Measurements from ENCODE around the gene KCNJ11.

The KCNJ11 gene

GRCh38 chr11:17403980-17404759 lies 15.7 kb upstream of the KCNJ11 start:
- Histone ChIP-seq H3K9me3 (no peaks in the 10 kb centered on the region), H3K36me3 (no peaks in the 10 kb centered on the region), H3K27ac (no peak overlapping the region), H3K4me3 (ENCODE audit: low read depth in 1 of 2, low read length in 1 of 2) (no peak overlapping the region), H3K27me3 (no peaks in the 10 kb centered on the region), H3K4me1 (ENCODE audit: control insufficient read depth in 1 of 2, insufficient read depth in 1 of 2, low read depth in 1 of 2, low read length in 1 of 2) (no peaks in the 10 kb centered on the region)
- TF ChIP-seq CTCF (IDR thresholded peaks at IDR 0.05): no peak

GRCh38 chr11:17402486-17402885 lies 14.0 kb upstream of the KCNJ11 start:
- Histone ChIP-seq H3K27me3 (no peaks in the 10 kb centered on the region), H3K4me3 (ENCODE audit: low read depth in 1 of 2, low read length in 1 of 2) (no peak overlapping the region), H3K27ac (no peak overlapping the region), H3K36me3 (no peaks in the 10 kb centered on the region), H3K9me3 (no peaks in the 10 kb centered on the region), H3K4me1 (ENCODE audit: control insufficient read depth in 1 of 2, insufficient read depth in 1 of 2, low read depth in 1 of 2, low read length in 1 of 2) (no peaks in the 10 kb centered on the region)
- TF ChIP-seq CTCF (IDR thresholded peaks at IDR 0.05): no peak

GRCh38 chr11:17401841-17402240 lies 13.4 kb upstream of the KCNJ11 start:
- H3K4me1 ChIP-seq (ENCODE audit: control insufficient read depth in 1 of 2, insufficient read depth in 1 of 2, low read depth in 1 of 2, low read length in 1 of 2): no peaks in the 10 kb centered on the region
- no peak overlapping the region for H3K4me3 ChIP-seq (ENCODE audit: low read depth in 1 of 2, low read length in 1 of 2)
- H3K9me3 ChIP-seq: no peaks in the 10 kb centered on the region
- TF ChIP-seq CTCF (IDR thresholded peaks at IDR 0.05): no peak
- no peak overlapping the region for H3K27ac ChIP-seq
- no peaks in the 10 kb centered on the region for H3K27me3 ChIP-seq
- no peaks in the 10 kb centered on the region for H3K36me3 ChIP-seq

GRCh38 chr11:17401316-17401715 lies 12.9 kb upstream of the KCNJ11 start:
- Histone ChIP-seq H3K27ac (no peak overlapping the region), H3K9me3 (no peaks in the 10 kb centered on the region), H3K27me3 (no peaks in the 10 kb centered on the region), H3K4me1 (ENCODE audit: control insufficient read depth in 1 of 2, insufficient read depth in 1 of 2, low read depth in 1 of 2, low read length in 1 of 2) (no peaks in the 10 kb centered on the region), H3K36me3 (no peaks in the 10 kb centered on the region), H3K4me3 (ENCODE audit: low read depth in 1 of 2, low read length in 1 of 2) (no peak overlapping the region)
- TF ChIP-seq CTCF (IDR thresholded peaks at IDR 0.05): no peak

GRCh38 chr11:17400048-17400775 lies 11.8 kb upstream of the KCNJ11 start:
- Histone ChIP-seq H3K4me3 (ENCODE audit: low read depth in 1 of 2, low read length in 1 of 2) (no peak overlapping the region), H3K27ac (no peak overlapping the region), H3K4me1 (ENCODE audit: control insufficient read depth in 1 of 2, insufficient read depth in 1 of 2, low read depth in 1 of 2, low read length in 1 of 2) (no peaks in the 10 kb centered on the region), H3K9me3 (no peaks in the 10 kb centered on the region), H3K27me3 (no peaks in the 10 kb centered on the region), H3K36me3 (no peaks in the 10 kb centered on the region)
- TF ChIP-seq CTCF (IDR thresholded peaks at IDR 0.05): no peak

Measured in neutrophil (primary cell).